GM21515 (cell line): ENCODE data around the gene ARL5C.
A peak's percentile ranks its signal among the peaks of the same experiment; 100 is the strongest.
"Not testable (repeated sequence)": the region's sequence is repeated elsewhere in the genome, so short reads cannot be mapped to it uniquely, and the experiment has no call there.

Experiments used
- ATAC-seq: cut with Tn5 transposase; IDR thresholded peaks from one replicate; pipeline ENCODE4 v1.9.1; 2021; ENCODE audit not compliant: unreplicated experiment

The ARL5C gene

GRCh38 chr17:39141915-39142664 lies 23.9 kb downstream of the ARL5C start:
- no peak for ATAC-seq

GRCh38 chr17:39141294-39141693 lies 24.7 kb downstream of the ARL5C start:
- ATAC-seq, result no peak

GRCh38 chr17:39139561-39139960 lies 26.4 kb downstream of the ARL5C start:
- no peak for ATAC-seq

GRCh38 chr17:39139161-39139511 lies 26.8 kb downstream of the ARL5C start:
- ATAC-seq, result no peak

GRCh38 chr17:39138431-39139160 lies 27.4 kb downstream of the ARL5C start:
- ATAC-seq, result no peak

- ATAC-seq, result no peak
These were observed 31.1 kb downstream of the ARL5C start for GRCh38 chr17:39134878-39135277.

GRCh38 chr17:39132192-39132610 lies 33.8 kb downstream of the ARL5C start:
- ATAC-seq, result no peak

GRCh38 chr17:39131616-39132015 lies 34.3 kb downstream of the ARL5C start:
- no peak for ATAC-seq

GRCh38 chr17:39130205-39130604 lies 35.8 kb downstream of the ARL5C start:
- no peak for ATAC-seq

- not testable (repeated sequence) for ATAC-seq
These were observed 36.4 kb downstream of the ARL5C start for GRCh38 chr17:39129544-39129943.

GRCh38 chr17:39126436-39126835 lies 39.5 kb downstream of the ARL5C start:
- ATAC-seq, result no peak

GRCh38 chr17:39125143-39125875 lies 40.7 kb downstream of the ARL5C start:
- ATAC-seq, result no peak

GRCh38 chr17:39123627-39124026 lies 42.3 kb downstream of the ARL5C start:
- no peak for ATAC-seq

- no peak for ATAC-seq
These were observed 43.0 kb downstream of the ARL5C start for GRCh38 chr17:39122991-39123390.

- not testable (repeated sequence) for ATAC-seq
These were observed 44.0 kb downstream of the ARL5C start for GRCh38 chr17:39121919-39122318.

GRCh38 chr17:39118674-39119419 lies 47.1 kb downstream of the ARL5C start:
- ATAC-seq, result peak; percentile 73

- ATAC-seq, result no peak
These were observed 49.7 kb downstream of the ARL5C start for GRCh38 chr17:39116224-39116623.

GRCh38 chr17:39115135-39115534 lies 50.8 kb downstream of the ARL5C start:
- ATAC-seq, result no peak

GRCh38 chr17:39114723-39115122 lies 51.2 kb downstream of the ARL5C start:
- no peak for ATAC-seq

- no peak for ATAC-seq
These were observed 52.1 kb downstream of the ARL5C start for GRCh38 chr17:39113871-39114270.
